Loucy (cell line): Measurements from ENCODE around the gene PCDHB4.
"Not testable (repeated sequence)": the region's sequence is repeated elsewhere in the genome, so short reads cannot be mapped to it uniquely, and the experiment has no call there.

Source experiments
- H2AFZ ChIP-seq: fragments of 200-600 bp; sonication (generic); 2 replicates; pipeline ENCODE4 v1.6.0; 2016; ENCODE audit warnings: antibody characterized with exemption, mild to moderate bottlenecking, low read length, moderate library complexity
- H3F3A ChIP-seq: fragments of 200-600 bp; 2 replicates; pipeline ENCODE4 v1.6.0; 2016; ENCODE audit warnings: antibody characterized with exemption, low read depth, mild to moderate bottlenecking
- H3K27me3 ChIP-seq: fragments of 200-600 bp; sonication (generic); 2 replicates; pipeline ENCODE4 v1.6.1; 2014; ENCODE audit warnings: low read length, mild to moderate bottlenecking; ENCODE audit not compliant: insufficient read depth, poor library complexity, severe bottlenecking
- H3K36me3 ChIP-seq: fragments of 200-600 bp; sonication (generic); 2 replicates; pipeline ENCODE4 v1.6.1; 2016; ENCODE audit warnings: low read length; ENCODE audit not compliant: insufficient read depth
- H3K4me1 ChIP-seq: fragments of 200-600 bp; sonication (generic); 2 replicates; pipeline ENCODE4 v1.5.1; 2014; ENCODE audit warnings: low read length, mild to moderate bottlenecking; ENCODE audit not compliant: insufficient read depth, poor library complexity, severe bottlenecking
- H3K4me2 ChIP-seq: fragments of 200-600 bp; sonication (generic); 2 replicates; pipeline ENCODE4 v1.6.0; 2014; ENCODE audit warnings: antibody characterized with exemption, low read length, low read depth, mild to moderate bottlenecking; ENCODE audit not compliant: poor library complexity, severe bottlenecking
- H3K4me3 ChIP-seq: fragments of 200-600 bp; sonication (generic); 2 replicates; pipeline ENCODE4 v1.5.1; 2014; ENCODE audit warnings: low read length, mild to moderate bottlenecking, mixed read lengths; ENCODE audit not compliant: poor library complexity, severe bottlenecking
- H3K79me2 ChIP-seq: fragments of 200-600 bp; sonication (generic); 2 replicates; pipeline ENCODE4 v1.6.1; 2014; ENCODE audit warnings: low read length; ENCODE audit not compliant: insufficient read depth
- H3K9ac ChIP-seq: fragments of 200-600 bp; sonication (generic); 2 replicates; pipeline ENCODE4 v1.6.0; 2014; ENCODE audit warnings: mild to moderate bottlenecking, low read depth, low read length, moderate library complexity; ENCODE audit not compliant: poor library complexity, severe bottlenecking
- H3K9me2 ChIP-seq: fragments of 200-600 bp; sonication (generic); replicated peaks from 2 replicates; pipeline ENCODE4 v1.6.1; 2016; ENCODE audit warnings: low read depth, low read length, mixed read lengths
- H3K9me3 ChIP-seq: fragments of 200-600 bp; sonication (generic); 2 replicates; pipeline ENCODE4 v1.6.1; 2014; ENCODE audit warnings: mild to moderate bottlenecking, antibody characterized with exemption, low read length, low read depth; ENCODE audit not compliant: insufficient read depth
- H4K20me1 ChIP-seq: fragments of 200-600 bp; sonication (generic); 2 replicates; pipeline ENCODE4 v1.6.0; 2014; ENCODE audit warnings: antibody characterized with exemption, low read length, mild to moderate bottlenecking; ENCODE audit not compliant: insufficient read depth, poor library complexity, severe bottlenecking
- CTCF ChIP-seq: fragments of 200-600 bp; sonication (generic); conservative IDR thresholded peaks from 2 replicates; pipeline ENCODE4 v1.5.1; 2014; ENCODE audit warnings: mild to moderate bottlenecking, antibody characterized with exemption, low read length
- EZH2phosphoT487 ChIP-seq: fragments of 200-600 bp; IDR thresholded peaks from 2 replicates; pipeline ENCODE4 v1.6.1; 2018; ENCODE audit warnings: antibody characterized with exemption, mild to moderate bottlenecking, moderate library complexity, borderline replicate concordance

The PCDHB4 gene

GRCh38 chr5:141149812-141150211 is 28.2 kb downstream of the PCDHB4 start, which contains the start of gene PCDHB6:
TSS of gene PCDHB6 (plus strand) at chr5:141150057. CDS start at chr5:141150258, 201 bp downstream.
- H3K4me3 ChIP-seq, result no peak within 1 kb of the TSS
- no peaks in the 10 kb centered on the region for H3K4me1 ChIP-seq
- H3K9me2 ChIP-seq, result no peaks in the 10 kb centered on the region
- H3K36me3 ChIP-seq, result no peaks in the 10 kb centered on the region
- H3K4me2 ChIP-seq, result no peak within 1 kb of the TSS
- H3F3A ChIP-seq, result no peaks in the 10 kb centered on the region
- no peaks in the 10 kb centered on the region for H4K20me1 ChIP-seq
- no peaks in the 10 kb centered on the region for H3K9me3 ChIP-seq
- no peaks in the 10 kb centered on the region for H3K79me2 ChIP-seq
- no peaks in the 10 kb centered on the region for H3K27me3 ChIP-seq
- H3K9ac ChIP-seq, result no peak within 1 kb of the TSS
- H2AFZ ChIP-seq, result no peak within 1 kb of the TSS
- no peak for TF ChIP-seq CTCF
- TF ChIP-seq EZH2phosphoT487, result no peak

GRCh38 chr5:141150224-141150992 is 28.8 kb downstream of the PCDHB4 start:
- Histone ChIP-seq H3K4me3 (no peak overlapping the region), H3K9me2 (no peaks in the 10 kb centered on the region), H3K36me3 (no peaks in the 10 kb centered on the region), H4K20me1 (no peaks in the 10 kb centered on the region), H3K4me1 (no peaks in the 10 kb centered on the region), H3K79me2 (no peaks in the 10 kb centered on the region), H3K4me2 (no peak overlapping the region), H3K9ac (no peak overlapping the region), H3K27me3 (no peaks in the 10 kb centered on the region), H2AFZ (no peak overlapping the region), H3K9me3 (no peaks in the 10 kb centered on the region), H3F3A (no peaks in the 10 kb centered on the region)
- TF ChIP-seq CTCF (no peak), EZH2phosphoT487 (no peak)

GRCh38 chr5:141150993-141151325 is 29.3 kb downstream of the PCDHB4 start:
- Histone ChIP-seq H3K4me3 (no peak overlapping the region), H3K9me2 (no peaks in the 10 kb centered on the region), H4K20me1 (no peaks in the 10 kb centered on the region), H3F3A (no peaks in the 10 kb centered on the region), H3K4me2 (no peak overlapping the region), H3K36me3 (no peaks in the 10 kb centered on the region), H3K79me2 (no peaks in the 10 kb centered on the region), H3K27me3 (no peaks in the 10 kb centered on the region), H3K9me3 (no peaks in the 10 kb centered on the region), H3K4me1 (no peaks in the 10 kb centered on the region), H3K9ac (no peak overlapping the region), H2AFZ (no peak overlapping the region)
- TF ChIP-seq CTCF, result no peak
- no peak for TF ChIP-seq EZH2phosphoT487

- H3K79me2 ChIP-seq, H3K9me2 ChIP-seq, H3K27me3 ChIP-seq, H3K9ac ChIP-seq, H3K36me3 ChIP-seq, H3F3A ChIP-seq, H3K4me1 ChIP-seq, H3K4me2 ChIP-seq, H3K9me3 ChIP-seq, H4K20me1 ChIP-seq, H2AFZ ChIP-seq, H3K4me3 ChIP-seq: not testable (repeated sequence)
Measured at GRCh38 chr5:141151632-141152031, 30.0 kb downstream of the PCDHB4 start.

GRCh38 chr5:141152096-141152495 is 30.5 kb downstream of the PCDHB4 start:
- H4K20me1 ChIP-seq, H3K9me3 ChIP-seq, H3K4me2 ChIP-seq, H2AFZ ChIP-seq, H3K9ac ChIP-seq, H3K36me3 ChIP-seq, H3K9me2 ChIP-seq, H3F3A ChIP-seq, H3K79me2 ChIP-seq, H3K4me3 ChIP-seq, H3K4me1 ChIP-seq, H3K27me3 ChIP-seq: not testable (repeated sequence)
